GM10847 (cell line): Measurements from ENCODE around the gene CLDN3.
A peak's percentile ranks its signal among the peaks of the same experiment; 100 is the strongest.

Experiments
- POLR2A ChIP-seq: IDR thresholded peaks from 2 replicates; pipeline ENCODE4 v1.6.1; 2011; ENCODE audit not compliant: insufficient read length; ENCODE audit errors: extremely low read depth

CLDN3 gene

GRCh38 chr7:73741600-73741999 is 28.5 kb downstream of the CLDN3 start:
- no peak for TF ChIP-seq POLR2A

DNA sequence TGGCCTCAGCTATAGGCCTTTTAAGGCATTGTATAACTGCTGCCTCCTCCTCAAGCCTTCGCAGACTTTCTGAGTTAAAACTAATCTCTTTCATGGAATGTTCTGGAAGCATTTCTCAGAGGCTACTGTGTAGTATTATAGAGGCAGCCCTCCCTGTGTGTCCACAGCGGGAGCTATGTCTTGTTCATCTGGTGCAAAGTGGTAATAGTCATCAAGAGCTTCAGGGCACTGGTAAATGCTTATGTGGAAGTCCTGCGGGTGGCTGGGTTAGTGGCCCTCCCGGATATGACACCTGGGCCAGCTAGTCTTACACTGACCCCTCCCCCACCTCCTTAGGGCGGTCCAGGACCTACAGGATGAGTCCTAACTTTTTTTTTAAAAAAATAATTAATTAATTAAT is 29.3 kb downstream of the CLDN3 start:
- TF ChIP-seq POLR2A = no peak

GRCh38 chr7:73740212-73740611 is 29.9 kb downstream of the CLDN3 start:
- TF ChIP-seq POLR2A = no peak

GRCh38 chr7:73739387-73739767 is 30.7 kb downstream of the CLDN3 start:
- TF ChIP-seq POLR2A = no peak

DNA sequence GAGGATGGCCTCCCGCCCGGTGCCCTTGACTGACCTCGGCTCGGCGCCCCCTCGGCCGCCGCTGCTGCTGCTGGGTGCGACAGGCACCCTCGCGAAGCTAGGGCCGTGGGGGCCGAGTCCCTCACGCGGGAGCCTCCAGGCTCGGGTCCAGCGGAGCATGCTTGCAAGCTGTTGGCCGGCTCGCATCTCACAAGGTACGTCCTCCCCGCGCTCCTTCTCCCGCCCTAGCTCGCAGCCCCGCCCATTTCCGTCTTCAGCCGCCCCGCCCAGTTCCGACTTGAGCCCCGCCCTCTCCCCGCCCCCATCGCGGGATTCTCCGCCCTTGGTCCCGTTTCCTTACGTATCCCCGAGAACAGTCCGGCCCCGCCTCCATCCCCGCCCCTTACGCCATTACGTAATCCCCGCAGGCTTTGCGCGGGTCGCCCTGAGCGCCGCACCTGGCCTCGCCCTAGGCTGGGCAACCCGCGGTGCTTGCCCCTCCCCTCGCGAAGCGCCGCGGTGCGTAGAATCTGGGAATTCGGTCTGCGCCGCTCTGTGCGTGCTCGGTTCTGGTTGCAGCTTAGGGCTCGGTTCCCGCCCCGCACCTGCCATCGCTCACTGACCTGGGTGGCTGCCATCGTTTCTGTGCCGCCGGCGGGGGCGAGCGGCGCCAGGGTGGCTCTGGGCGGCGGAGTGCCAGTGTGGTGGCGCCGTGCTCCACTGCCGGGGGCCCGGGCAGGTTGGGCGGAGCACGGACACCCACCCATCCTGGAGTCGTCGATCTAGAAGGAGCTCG is 31.3 kb downstream of the CLDN3 start, which contains the start of gene ABHD11:
Gene ABHD11, minus strand, starts transcription at position 191 of the 775 bp plus-strand sequence. Its CDS starts 32 bp downstream, at position 159.
- peak; percentile 83 for TF ChIP-seq POLR2A

DNA sequence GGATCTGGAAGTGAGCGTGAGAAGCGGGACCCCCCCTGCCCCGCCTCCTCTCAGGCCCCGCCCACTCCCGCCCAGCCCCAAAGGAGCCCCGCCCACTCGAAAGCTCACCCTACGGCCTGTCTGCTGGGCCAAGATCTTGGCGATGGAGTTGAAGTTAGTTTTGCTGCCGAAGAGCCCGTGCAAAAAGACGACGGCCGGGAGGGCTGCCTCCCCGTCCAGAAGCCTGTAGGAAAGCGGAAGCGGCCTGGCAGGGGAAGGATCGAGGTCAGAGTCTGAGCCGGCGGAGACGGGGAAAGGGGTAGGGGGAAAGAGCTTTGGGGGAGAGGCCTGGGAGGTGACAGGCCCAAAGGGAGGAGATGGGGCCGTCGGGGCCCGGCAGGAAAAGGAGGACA is 31.9 kb downstream of the CLDN3 start:
- TF ChIP-seq POLR2A = no peak

GRCh38 chr7:73737491-73738219 is 32.4 kb downstream of the CLDN3 start:
- TF ChIP-seq POLR2A = no peak

DNA sequence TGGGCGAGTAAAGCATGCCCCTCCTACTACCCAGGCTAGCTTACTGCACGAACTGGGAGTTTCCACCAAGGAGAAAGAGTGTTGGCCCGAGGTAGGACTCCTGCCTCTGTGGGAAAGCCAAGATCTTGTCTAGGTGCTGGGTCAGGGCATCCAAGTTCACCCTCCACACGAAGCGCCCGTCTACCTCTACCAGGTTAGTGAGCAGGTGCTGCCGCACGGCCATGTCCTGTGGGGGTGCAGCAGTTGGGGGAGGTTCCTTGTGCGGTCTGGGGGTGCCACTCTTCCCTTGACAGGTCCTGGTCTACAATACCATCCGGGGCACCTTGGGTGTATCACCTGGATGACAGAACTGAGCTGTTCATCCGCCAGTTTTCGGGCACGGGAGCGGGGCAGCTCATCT is 33.2 kb downstream of the CLDN3 start:
- TF ChIP-seq POLR2A = no peak

DNA sequence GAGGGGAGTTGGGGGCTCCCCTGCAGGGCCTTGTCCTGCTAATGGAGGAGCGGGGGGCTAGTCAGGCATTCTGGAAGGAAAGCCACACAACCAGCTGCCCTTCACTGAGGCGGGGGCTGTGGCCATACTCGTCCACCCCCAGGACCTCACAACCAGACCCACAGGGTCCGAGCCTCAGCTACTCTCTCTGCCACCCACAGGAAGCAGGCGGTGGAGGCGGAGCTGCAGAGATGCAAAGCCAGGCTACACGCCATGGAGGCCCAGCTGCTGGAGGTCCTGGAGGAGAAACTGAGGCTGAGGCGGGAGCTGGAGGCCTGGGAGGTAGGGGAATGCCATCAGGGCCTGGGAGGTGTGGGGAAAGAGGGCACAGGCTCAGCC is 34.6 kb downstream of the CLDN3 start:
- TF ChIP-seq POLR2A = no peak

- TF ChIP-seq POLR2A = no peak
Measured at GRCh38 chr7:73734619-73735527, 35.2 kb downstream of the CLDN3 start.

DNA sequence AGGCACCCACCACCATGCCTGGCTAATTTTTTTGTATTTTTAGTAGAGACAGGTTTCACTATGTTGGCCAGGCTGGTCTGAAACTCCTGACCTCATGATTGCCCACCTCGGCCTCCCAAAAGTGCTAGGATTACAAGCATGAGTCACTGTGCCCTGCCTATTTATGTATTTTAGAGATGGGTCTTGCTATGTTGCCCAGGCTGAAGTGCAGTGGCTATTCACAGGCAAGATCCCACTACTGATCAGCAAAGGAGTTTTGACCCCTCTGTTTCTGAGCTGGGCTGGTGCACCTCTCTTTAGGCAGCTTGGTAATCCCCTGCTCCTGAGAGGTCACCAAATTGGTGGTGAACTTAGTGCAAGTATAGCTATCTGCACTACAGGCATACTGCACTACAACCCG is 37.7 kb downstream of the CLDN3 start:
- TF ChIP-seq POLR2A = no peak

- TF ChIP-seq POLR2A = no peak
Measured at GRCh38 chr7:73730485-73730884, 39.6 kb downstream of the CLDN3 start.

DNA sequence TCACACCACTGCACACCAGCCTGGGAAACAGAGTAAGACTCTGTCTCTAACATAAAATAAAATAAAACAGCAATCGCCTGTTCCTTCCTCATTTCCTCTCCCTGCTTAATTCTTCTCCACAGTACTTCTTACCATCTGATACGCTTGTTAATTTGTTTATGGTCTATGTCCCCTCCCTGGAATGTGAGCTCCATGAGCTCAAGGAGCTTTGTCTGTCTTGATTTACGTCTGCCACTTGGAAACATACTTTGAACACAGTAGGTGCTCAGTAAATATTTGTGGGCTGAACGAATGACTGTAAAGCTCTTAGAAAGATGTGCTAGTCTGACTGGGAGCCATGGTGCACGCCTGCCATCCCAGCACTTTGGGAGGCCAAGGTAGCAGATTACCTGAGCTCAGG is 41.5 kb downstream of the CLDN3 start:
- no peak for TF ChIP-seq POLR2A

DNA sequence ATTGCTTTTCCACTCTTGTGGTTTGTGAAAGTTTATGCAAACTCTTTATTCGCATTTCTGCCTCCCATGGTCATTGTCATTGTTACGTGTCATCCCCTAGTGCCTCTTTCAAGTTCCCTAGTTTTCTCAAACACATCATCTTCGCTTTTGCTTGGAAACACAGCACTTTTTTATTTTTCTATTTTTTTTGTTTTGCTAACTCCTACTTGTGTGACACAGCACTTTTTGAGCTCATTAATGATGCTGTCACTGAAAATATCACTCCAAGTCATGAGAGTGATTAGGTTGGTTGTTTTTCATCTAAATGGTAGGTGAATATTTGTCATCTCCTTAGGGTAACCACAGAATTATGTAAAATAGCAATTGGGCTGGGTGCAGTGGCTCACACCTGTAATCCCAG is 42.1 kb downstream of the CLDN3 start:
- TF ChIP-seq POLR2A = no peak

- no peak for TF ChIP-seq POLR2A
Measured at GRCh38 chr7:73726083-73726466, 44.0 kb downstream of the CLDN3 start.

- TF ChIP-seq POLR2A = no peak
Measured at GRCh38 chr7:73723813-73724212, 46.3 kb downstream of the CLDN3 start.
